ENCODE data around the gene THG1L. TPM values are rescaled to one million over a fixed set of nuclear protein-coding genes. Genes with fewer than 3 reads are reported as not detected.
"Not testable (repeated sequence)": the region's sequence is repeated elsewhere in the genome, so short reads cannot be mapped to it uniquely, and the experiment has no call there.

The THG1L gene
- polyA plus RNA-seq, 1 of the 3 experiments (the other 2 are of a cell fraction): 37.0 TPM

GRCh38 chr5:157698674-157699073 lies 32.5 kb upstream of the THG1L start:
- H3K9me3 ChIP-seq: peaks cover 17% of the 10 kb centered on the region; the same call in 1 of the 2 replicates
- H3K27ac ChIP-seq (ENCODE audit: low read depth in 2 of 2, low read length in 1 of 2); H3K4me2 ChIP-seq; H2AFZ ChIP-seq (ENCODE audit: low read depth); CTCF ChIA-PET; H3K36me3 ChIP-seq (replicated peaks in 1 of 2; ENCODE audit: control insufficient read depth in 1 of 2, insufficient read depth in 2 of 2, low read length in 1 of 2); H3K27me3 ChIP-seq (ENCODE audit: insufficient read depth); H3K79me2 ChIP-seq (ENCODE audit: insufficient read depth); DNase-seq; H3K9ac ChIP-seq; H3F3A ChIP-seq (replicated peaks; ENCODE audit: insufficient read depth); H3K4me1 ChIP-seq (ENCODE audit: control insufficient read depth in 1 of 2, insufficient read depth in 2 of 2, low read depth in 1 of 2, low read length in 1 of 2); H4K20me1 ChIP-seq (ENCODE audit: insufficient read depth); H3K9me2 ChIP-seq; POLR2A ChIA-PET; H3K4me3 ChIP-seq (ENCODE audit: low read depth in 2 of 2, low read length in 1 of 2): not testable (repeated sequence)
- 44% methylated on average over 4 of the region's 4 CpGs for WGBS (ENCODE audit: low lambda C conversion rate)

- Histone ChIP-seq H3K9me2 (no peaks in the 10 kb centered on the region), H3K27me3 (ENCODE audit: insufficient read depth) (no peaks in the 10 kb centered on the region), H3K27ac (ENCODE audit: low read depth in 2 of 2, low read length in 1 of 2) (no peak overlapping the region), H3K4me2 (no peak overlapping the region), H3K36me3 (replicated peaks in 1 of 2; ENCODE audit: control insufficient read depth in 1 of 2, insufficient read depth in 2 of 2, low read length in 1 of 2) (no peaks in the 10 kb centered on the region), H4K20me1 (ENCODE audit: insufficient read depth) (no peaks in the 10 kb centered on the region), H3F3A (replicated peaks; ENCODE audit: insufficient read depth) (peaks cover 3% of the 10 kb centered on the region), H3K9me3 (peaks cover 7% of the 10 kb centered on the region; the same call in 1 of the 2 replicates), H3K79me2 (ENCODE audit: insufficient read depth) (no peaks in the 10 kb centered on the region), H3K4me3 (ENCODE audit: low read depth in 2 of 2, low read length in 1 of 2) (no peak overlapping the region), H2AFZ (ENCODE audit: low read depth) (no peak overlapping the region), H3K4me1 (ENCODE audit: control insufficient read depth in 1 of 2, insufficient read depth in 2 of 2, low read depth in 1 of 2, low read length in 1 of 2) (0 out of 4 replicates have a peak, but pooled peaks cover 0 to 4% of the 10 kb centered on the region in 2 experiments), H3K9ac (no peak overlapping the region)
- no peak for TF ChIP-seq GATA2 (CRISPR knock-in tag; IDR thresholded peaks at IDR 0.05)
- no peak for TF ChIP-seq FOXM1 (IDR thresholded peaks at IDR 0.05; ENCODE audit: low read depth)
- no peak for TF ChIP-seq ZBTB33 (IDR thresholded peaks at IDR 0.05; ENCODE audit: borderline replicate concordance, low read depth)
- TF ChIP-seq MAX (IDR thresholded peaks at IDR 0.05; ENCODE audit: low read depth): no peak
- TF ChIP-seq GABPA (IDR thresholded peaks at IDR 0.05; ENCODE audit: low read depth): no peak
- no peak for TF ChIP-seq IRF3 (IDR thresholded peaks at IDR 0.05; ENCODE audit: low read depth, low read length)
- TF ChIP-seq USF2 (IDR thresholded peaks at IDR 0.05; ENCODE audit: borderline replicate concordance, low read depth, low read length): no peak
- no peak for TF ChIP-seq RAD21 (IDR thresholded peaks at IDR 0.05; ENCODE audit: low read length)
- TF ChIP-seq NFIC (IDR thresholded peaks at IDR 0.05; ENCODE audit: borderline replicate concordance): no peak
- no peak for TF ChIP-seq EZH2phosphoT487 (IDR thresholded peaks at IDR 0.05; ENCODE audit: borderline replicate concordance, low read depth)
- no peak for TF ChIP-seq MEF2A (IDR thresholded peaks at IDR 0.05; ENCODE audit: borderline replicate concordance, low read depth)
- TF ChIP-seq MXI1 (IDR thresholded peaks at IDR 0.05; ENCODE audit: low read depth, low read length): no peak
- no peak for TF ChIP-seq RFX5 (IDR thresholded peaks at IDR 0.05; ENCODE audit: low read length)
- whole genome bisulfite sequencing (ENCODE audit: low lambda C conversion rate): 81% methylated on average over 3 of the region's 3 CpGs
- no peak for DNase-seq
- POLR2A ChIA-PET: no interaction called here
- CTCF ChIA-PET: interaction anchor here (1.3 kb wide), 1 partner anchor 15 kb away, joined by 4 read pairs; no protein-coding TSS in a partner anchor
These were observed 27.5 kb upstream of the THG1L start for GRCh38 chr5:157703736-157704135.

All from SK-N-SH (cell line).